H1 (cell line): ENCODE results near the gene HERC4. TPM values are rescaled to one million over a fixed set of nuclear protein-coding genes. Genes with fewer than 3 reads are reported as not detected.

Experiments used
- CTCF ChIA-PET: fragments of 300-600 bp; sonication (Branson Sonifier 250); formaldehyde crosslinking; loops from one replicate; lab custom pipeline; 2021; ENCODE audit not compliant: partially characterized antibody; lab: Charles Lee
- POLR2A ChIA-PET: fragments of 300-600 bp; sonication (Branson Sonifier 250); formaldehyde crosslinking; loops from one replicate; lab custom pipeline; 2021; ENCODE audit warnings: inconsistent platforms; ENCODE audit not compliant: partially characterized antibody; lab: Charles Lee
- DNase-seq, 2 experiments: peaks; one replicate each; pipeline versions ENCODE4 v3.0.0 to v3.0.0-alpha.2; 2010 to 2022; ENCODE audit warnings: low spot score in 2 of 2, low read depth in 1 of 2, mixed read lengths in 1 of 2
- FAIRE-seq: peaks from 2 replicates; lab custom pipeline; 2011; peaks lifted over from hg19 to GRCh38; lab: Jason Lieb, UNC
- H2AFZ ChIP-seq: 2 replicates; pipeline ENCODE4 v1.8.1; 2012; ENCODE audit warnings: low read length, inconsistent platforms
- H2AK5ac ChIP-seq: 2 replicates; pipeline ENCODE4 v1.6.1; 2013; ENCODE audit warnings: low read depth, low read length
- H2BK120ac ChIP-seq: replicated peaks from 2 replicates; pipeline ENCODE3; 2013; ENCODE audit warnings: low read depth, low read length, inconsistent platforms
- H2BK12ac ChIP-seq: 2 replicates; pipeline ENCODE4 v1.6.1; 2013; ENCODE audit warnings: low read depth, low read length
- H2BK15ac ChIP-seq: 2 replicates; pipeline ENCODE4 v1.6.1; 2013; ENCODE audit warnings: low read length
- H2BK20ac ChIP-seq: 2 replicates; pipeline ENCODE4 v1.6.1; 2013; ENCODE audit warnings: low read length
- H2BK5ac ChIP-seq: 2 replicates; pipeline ENCODE4 v1.6.1; 2013; ENCODE audit warnings: low read depth, low read length
- H3K14ac ChIP-seq: 2 replicates; pipeline ENCODE4 v1.6.1; 2013; ENCODE audit warnings: inconsistent platforms; ENCODE audit not compliant: insufficient read length
- H3K18ac ChIP-seq: 2 replicates; pipeline ENCODE4 v1.6.1; 2013; ENCODE audit warnings: low read length; ENCODE audit errors: extremely low read depth
- H3K23ac ChIP-seq: 2 replicates; pipeline ENCODE4 v1.6.1; 2013; ENCODE audit warnings: inconsistent platforms; ENCODE audit not compliant: insufficient read length
- H3K23me2 ChIP-seq: 2 replicates; pipeline ENCODE4 v1.6.1; 2013; ENCODE audit warnings: low read depth, low read length
- H3K27ac ChIP-seq: 2 replicates; pipeline ENCODE4 v1.6.1; 2011; ENCODE audit warnings: low read depth, low read length, inconsistent platforms
- H3K27me3 ChIP-seq, 4 experiments: replicated peaks in 1 of 4; 1 replicate in 1 of 4; 2 replicates in 3 of 4; pipeline versions ENCODE4 v1.6.1 to v1.8.1; 2011 to 2013; ENCODE audit warnings: low read length in 3 of 4, mild to moderate bottlenecking in 3 of 4, inconsistent platforms in 2 of 4, mixed read lengths in 2 of 4, moderate library complexity in 1 of 4; ENCODE audit not compliant: control insufficient read depth in 3 of 4, insufficient read depth in 3 of 4; ENCODE audit errors: extremely low read depth in 1 of 4
- H3K36me3 ChIP-seq, 4 experiments: 2 replicates each; pipeline versions ENCODE4 v1.6.1 to v1.8.1; 2011 to 2013; ENCODE audit warnings: mild to moderate bottlenecking in 4 of 4, low read length in 3 of 4, moderate library complexity in 2 of 4, control low read depth in 1 of 4, inconsistent platforms in 1 of 4; ENCODE audit not compliant: insufficient read depth in 4 of 4, control insufficient read depth in 2 of 4
- H3K4ac ChIP-seq: replicated peaks from 2 replicates; pipeline ENCODE3; 2013; ENCODE audit warnings: low read length, low read depth, mixed read lengths, inconsistent platforms; ENCODE audit not compliant: insufficient read length
- H3K4me1 ChIP-seq, 4 experiments: replicated peaks in 1 of 4; 1 replicate in 1 of 4; 2 replicates in 3 of 4; pipeline versions ENCODE4 v1.6.1 to v1.8.1; 2011 to 2013; ENCODE audit warnings: low read length in 3 of 4, inconsistent platforms in 2 of 4, mixed read lengths in 1 of 4; ENCODE audit not compliant: insufficient read depth in 4 of 4, control insufficient read depth in 3 of 4
- H3K4me2 ChIP-seq, 2 experiments: 2 replicates each; pipeline versions ENCODE4 v1.6.1 to v1.8.1; 2011 to 2013; ENCODE audit warnings: low read depth in 2 of 2, low read length in 2 of 2, control low read depth in 1 of 2, inconsistent platforms in 1 of 2, mild to moderate bottlenecking in 1 of 2; ENCODE audit not compliant: insufficient read depth in 1 of 2
- H3K4me3 ChIP-seq, 4 experiments: fragments of 200-600, 300-600 bp in 1 of 4; sonication (generic), shearing (Covaris generic), sonication (Bioruptor Twin) in 1 of 4; 2 replicates each; pipeline versions ENCODE4 v1.5.1 to v1.8.1; 2011 to 2016; ENCODE audit warnings: low read length in 4 of 4, low read depth in 3 of 4, control low read depth in 2 of 4, inconsistent platforms in 2 of 4, mild to moderate bottlenecking in 2 of 4, mixed read lengths in 1 of 4, moderate library complexity in 1 of 4; ENCODE audit not compliant: insufficient read depth in 2 of 4; ENCODE audit errors: extremely low read depth in 1 of 4
- H3K56ac ChIP-seq: replicated peaks from 2 replicates; pipeline ENCODE3; 2013; ENCODE audit warnings: low read depth, mild to moderate bottlenecking, mixed read lengths, low read length, inconsistent platforms; ENCODE audit not compliant: insufficient read length
- H3K79me1 ChIP-seq: 2 replicates; pipeline ENCODE4 v1.6.1; 2013; ENCODE audit warnings: low read depth, low read length, control low read depth
- H3K79me2 ChIP-seq, 2 experiments: 2 replicates each; pipeline versions ENCODE4 v1.6.1 to v1.8.1; 2012 to 2013; ENCODE audit warnings: low read length in 2 of 2, mild to moderate bottlenecking in 2 of 2, inconsistent platforms in 1 of 2; ENCODE audit not compliant: insufficient read depth in 2 of 2, control insufficient read depth in 1 of 2
- H3K9ac ChIP-seq, 4 experiments: replicated peaks in 1 of 4; 1 replicate in 1 of 4; 2 replicates in 3 of 4; pipeline versions ENCODE4 v1.6.1 to v1.8.1; 2011 to 2013; ENCODE audit warnings: low read depth in 3 of 4, low read length in 3 of 4, control low read depth in 2 of 4, mild to moderate bottlenecking in 2 of 4, moderate library complexity in 2 of 4, inconsistent platforms in 1 of 4; ENCODE audit errors: extremely low read depth in 1 of 4
- H3K9me3 ChIP-seq, 2 experiments: 2 replicates each; pipeline versions ENCODE4 v1.6.1 to v1.8.1; 2012 to 2013; ENCODE audit warnings: mild to moderate bottlenecking in 2 of 2, moderate library complexity in 2 of 2, control low read depth in 1 of 2, inconsistent platforms in 1 of 2, low read depth in 1 of 2, low read length in 1 of 2, mixed read lengths in 1 of 2; ENCODE audit not compliant: insufficient read depth in 2 of 2
- H4K20me1 ChIP-seq, 2 experiments: replicated peaks in 1 of 2; 2 replicates each; pipeline versions ENCODE3 to v1.8.1; 2011 to 2013; ENCODE audit warnings: inconsistent platforms in 2 of 2, low read length in 2 of 2, mild to moderate bottlenecking in 1 of 2; ENCODE audit not compliant: insufficient read depth in 2 of 2, control insufficient read depth in 1 of 2
- H4K5ac ChIP-seq: 2 replicates; pipeline ENCODE4 v1.6.1; 2013; ENCODE audit warnings: low read length, low read depth, mixed read lengths, inconsistent platforms; ENCODE audit not compliant: insufficient read length
- H4K8ac ChIP-seq: 2 replicates; pipeline ENCODE4 v1.8.0; 2013; ENCODE audit warnings: mild to moderate bottlenecking, moderate library complexity, low read length, inconsistent platforms; ENCODE audit not compliant: insufficient read depth; ENCODE audit errors: extremely low read depth
- H4K91ac ChIP-seq: replicated peaks from 2 replicates; pipeline ENCODE3; 2013; ENCODE audit warnings: low read length, mixed read lengths, inconsistent platforms; ENCODE audit not compliant: insufficient read length
- BACH1 ChIP-seq: IDR thresholded peaks from 2 replicates; pipeline ENCODE4 v1.6.1; 2012; ENCODE audit warnings: low read length, improper control_type of control experiment
- BRCA1 ChIP-seq: IDR thresholded peaks from 2 replicates; pipeline ENCODE4 v1.6.1; 2012; ENCODE audit warnings: low read depth, low read length, improper control_type of control experiment
- CHD2 ChIP-seq: IDR thresholded peaks from 2 replicates; pipeline ENCODE4 v1.6.1; 2012; ENCODE audit warnings: low read length, improper control_type of control experiment
- EZH2 ChIP-seq: fragments of 200-600 bp; sonication (generic); IDR thresholded peaks from 2 replicates; pipeline ENCODE4 v1.7.1; 2012; ENCODE audit warnings: low read depth, mild to moderate bottlenecking, moderate library complexity, low read length, inconsistent platforms; ENCODE audit not compliant: severe bottlenecking
- KDM5A ChIP-seq: fragments of 200-600 bp; IDR thresholded peaks from 2 replicates; pipeline ENCODE4 v1.7.1; 2012; ENCODE audit warnings: mild to moderate bottlenecking, low read length, inconsistent platforms, mixed read lengths
- RFX5 ChIP-seq: IDR thresholded peaks from 2 replicates; pipeline ENCODE4 v1.6.1; 2011; ENCODE audit warnings: low read depth, low read length, improper control_type of control experiment, borderline replicate concordance
- SAP30 ChIP-seq: fragments of 300-600 bp; sonication (generic); IDR thresholded peaks from 2 replicates; pipeline ENCODE4 v1.7.1; 2012; ENCODE audit warnings: low read length, moderate library complexity, mild to moderate bottlenecking, inconsistent platforms; ENCODE audit not compliant: insufficient read depth, insufficient replicate concordance
- SIX5 ChIP-seq: IDR thresholded peaks from 2 replicates; pipeline ENCODE4 v1.6.1; 2011; ENCODE audit warnings: mild to moderate bottlenecking, low read depth, low read length
- SUZ12 ChIP-seq: fragments of 200-600 bp; sonication (generic); IDR thresholded peaks from 2 replicates; pipeline ENCODE4 v1.6.1; 2012; ENCODE audit warnings: mild to moderate bottlenecking, inconsistent platforms, low read length, moderate library complexity, mixed read lengths
- WGBS, 2 experiments: shearing (Covaris generic) in 1 of 2; methylation state at CpG; one replicate each; pipeline versions ENCODE4 v1.1.6 to v1.1.7; 2013 to 2015; ENCODE audit warnings: low lambda C conversion rate in 2 of 2, mixed read lengths in 2 of 2, inconsistent platforms in 1 of 2, low coverage in 1 of 2, missing lambda C conversion rate in 1 of 2; ENCODE audit not compliant: insufficient replicate concordance in 2 of 2, insufficient coverage in 1 of 2, insufficient read length in 1 of 2; ENCODE audit errors: extremely low coverage in 1 of 2, missing lambda C conversion rate in 1 of 2; 5-methylcytosine and 5-hydroxymethylcytosine counted together
- polyA plus RNA-seq, 7 experiments: library from polyadenylated mRNA; depleted of rRNA in 3 of 7; stranded (reverse) in 5 of 7; unstranded in 2 of 7; fragments of >200 nt in 5 of 7; fragments of 200-250 nt in 2 of 7; gene quantifications; 1 replicate in 5 of 7; 2 replicates in 1 of 7; 4 replicates in 1 of 7; pipeline versions ENCODE4 v1.2.1 to v1.2.3, GENCODE V29; 2011 to 2013; ENCODE audit warnings: missing spikeins in 2 of 7, mixed read lengths in 2 of 7
- total RNA-seq: library from RNA; stranded (reverse); fragmentation: NEBNext Ultra II Directional; extraction: Animal tissue kit (Norgen Biotek cat#: 25700); gene quantifications from 2 replicates; pipeline ENCODE4 v1.2.1, GENCODE V29; 2021
- TF ChIP-seq, protein P1 (sequence below): IDR thresholded peaks from 2 replicates; pipeline ENCODE4 v1.6.1; 2012; ENCODE audit warnings: low read length, inconsistent platforms

Gene HERC4
- total and polyA plus RNA-seq, 2 of the 8 experiments (the other 6 are each of a cell fraction or from before 2014, with no cell fraction given), result 7.5 to 44.0 TPM

DNA sequence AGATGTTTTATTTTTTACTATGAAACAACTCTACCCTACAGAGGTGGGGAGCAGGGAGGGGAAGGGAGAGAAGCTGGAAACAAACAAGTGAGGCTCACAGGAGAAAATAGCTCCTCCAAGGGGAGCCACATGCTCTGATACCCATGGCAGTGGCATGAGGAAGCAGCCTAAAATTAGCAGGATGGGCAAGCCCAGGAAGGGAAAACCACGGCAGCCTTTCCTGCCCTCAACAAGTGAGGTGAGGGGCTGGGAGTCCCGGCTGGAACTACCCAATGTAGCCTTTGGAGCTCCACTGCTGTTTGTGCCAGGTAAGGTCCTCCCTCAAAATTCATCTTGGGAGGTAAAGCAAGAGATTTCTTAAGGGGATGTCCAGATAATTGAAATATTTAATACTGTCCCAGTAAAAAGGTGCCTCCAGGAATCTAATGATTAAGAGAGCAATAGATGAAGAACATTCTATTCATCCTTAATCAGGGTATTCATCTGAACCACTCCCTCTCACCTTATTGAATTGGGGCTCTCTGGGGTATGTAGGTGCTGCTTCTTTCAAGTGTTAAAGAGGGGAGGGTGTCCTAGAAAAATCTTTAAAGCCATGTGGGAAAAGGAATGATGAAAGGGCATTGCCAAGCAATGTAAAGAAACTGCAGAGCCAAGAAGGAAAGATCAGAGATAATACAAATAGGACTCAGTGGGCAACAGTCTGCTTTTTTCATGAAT is 12.8 kb upstream of the HERC4 start:
- FAIRE-seq (no peak), DNase-seq (no peak)
- WGBS, 2 experiments, result 59% methylated on average over 2 of the region's 2 CpGs; no CpG with 5 or more reads in 1 of the 2 experiments
- Histone ChIP-seq H2BK5ac (0 out of 2 replicates have a peak overlapping the region, but pooled peaks have one; percentile 28), H3K27me3 (no peaks in the 10 kb centered on the region), H3K23ac (no peak overlapping the region), H2AFZ (0 out of 2 replicates have a peak overlapping the region, but pooled peaks have one; percentile 47), H2BK12ac (no peak overlapping the region), H3K4me2 (0 out of 4 replicates have a peak overlapping the region, but pooled peaks of 1 of the 2 experiments have one; percentile 42), H3K27ac (no peak overlapping the region), H3K56ac (no peak overlapping the region), H3K36me3 (no peaks in the 10 kb centered on the region), H4K8ac (0 out of 2 replicates have a peak overlapping the region, but pooled peaks have one; percentile 42), H2AK5ac (no peak overlapping the region), H3K4ac (no peak overlapping the region), H3K79me2 (no peaks in the 10 kb centered on the region), H4K20me1 (no peaks in the 10 kb centered on the region), H4K91ac (no peak overlapping the region), H4K5ac (no peak overlapping the region), H3K18ac (peak overlapping the region; percentile 42; the same call in 1 of the 2 replicates), H3K9ac (no peak overlapping the region), H3K14ac (no peak overlapping the region), H2BK120ac (no peak overlapping the region), H2BK15ac (no peak overlapping the region; the same call in 1 of the 2 replicates), H3K9me3 (no peaks in the 10 kb centered on the region), H3K4me1 (peaks cover 0 to 7% (median 0%) of the 10 kb centered on the region in 4 experiments; a peak in 2 of 7 replicates), H3K23me2 (no peaks in the 10 kb centered on the region), H3K4me3 (no peak overlapping the region; a peak in 1 of 8 replicates), H2BK20ac (no peak overlapping the region), H3K79me1 (no peaks in the 10 kb centered on the region)
- ChIA-PET POLR2A (no interaction called here), CTCF (interaction anchor here (0.8 to 7.5 kb wide), 4 partner anchors 20 to 109 kb away, joined by 3 to 49 read pairs (median 3); no protein-coding TSS in a partner anchor)
- TF ChIP-seq CHD2 (no peak), SUZ12 (no peak), KDM5A (no peak), EZH2 (no peak), SIX5 (no peak), BRCA1 (no peak), SAP30 (no peak), RFX5 (no peak), BACH1 (no peak)
- TF ChIP-seq, protein P1, sequence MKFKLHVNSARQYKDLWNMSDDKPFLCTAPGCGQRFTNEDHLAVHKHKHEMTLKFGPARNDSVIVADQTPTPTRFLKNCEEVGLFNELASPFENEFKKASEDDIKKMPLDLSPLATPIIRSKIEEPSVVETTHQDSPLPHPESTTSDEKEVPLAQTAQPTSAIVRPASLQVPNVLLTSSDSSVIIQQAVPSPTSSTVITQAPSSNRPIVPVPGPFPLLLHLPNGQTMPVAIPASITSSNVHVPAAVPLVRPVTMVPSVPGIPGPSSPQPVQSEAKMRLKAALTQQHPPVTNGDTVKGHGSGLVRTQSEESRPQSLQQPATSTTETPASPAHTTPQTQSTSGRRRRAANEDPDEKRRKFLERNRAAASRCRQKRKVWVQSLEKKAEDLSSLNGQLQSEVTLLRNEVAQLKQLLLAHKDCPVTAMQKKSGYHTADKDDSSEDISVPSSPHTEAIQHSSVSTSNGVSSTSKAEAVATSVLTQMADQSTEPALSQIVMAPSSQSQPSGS, result no peak
